Activated gamma-delta T cell (primary cell): ENCODE data around the gene NCOA7.
A peak's percentile ranks its signal among the peaks of the same experiment; 100 is the strongest.
"Not testable (repeated sequence)": the region's sequence is repeated elsewhere in the genome, so short reads cannot be mapped to it uniquely, and the experiment has no call there.

Experiments used
- DNase-seq: peaks from one replicate; lab custom pipeline; 2025; lab: John Stamatoyannopoulos, UW

NCOA7 gene

GRCh38 chr6:125754566-125754965 is 36.2 kb upstream of the NCOA7 start:
- no peak for DNase-seq

- no peak for DNase-seq
Measured at GRCh38 chr6:125759184-125759902, 31.4 kb upstream of the NCOA7 start.

DNA sequence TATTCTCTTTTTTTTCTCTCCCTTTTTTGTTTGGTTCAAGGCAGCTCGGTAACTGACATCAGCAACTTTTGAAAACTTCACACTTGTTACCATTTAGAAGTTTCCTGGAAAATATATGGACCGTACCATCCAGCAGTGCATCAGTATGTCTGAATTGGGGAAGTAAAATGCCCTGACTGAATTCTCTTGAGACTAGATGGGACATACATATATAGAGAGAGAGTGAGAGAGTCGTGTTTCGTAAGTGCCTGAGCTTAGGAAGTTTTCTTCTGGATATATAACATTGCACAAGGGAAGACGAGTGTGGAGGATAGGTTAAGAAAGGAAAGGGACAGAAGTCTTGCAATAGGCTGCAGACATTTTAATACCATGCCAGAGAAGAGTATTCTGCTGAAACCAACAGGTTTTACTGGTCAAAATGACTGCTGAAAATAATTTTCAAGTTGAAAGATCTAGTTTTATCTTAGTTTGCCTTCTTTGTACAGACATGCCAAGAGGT is 30.8 kb upstream of the NCOA7 start:
- DNase-seq, result no peak

GRCh38 chr6:125764121-125764671 is 26.6 kb upstream of the NCOA7 start:
- DNase-seq, result no peak

GRCh38 chr6:125765944-125766343 is 24.8 kb upstream of the NCOA7 start:
- DNase-seq, result no peak

DNA sequence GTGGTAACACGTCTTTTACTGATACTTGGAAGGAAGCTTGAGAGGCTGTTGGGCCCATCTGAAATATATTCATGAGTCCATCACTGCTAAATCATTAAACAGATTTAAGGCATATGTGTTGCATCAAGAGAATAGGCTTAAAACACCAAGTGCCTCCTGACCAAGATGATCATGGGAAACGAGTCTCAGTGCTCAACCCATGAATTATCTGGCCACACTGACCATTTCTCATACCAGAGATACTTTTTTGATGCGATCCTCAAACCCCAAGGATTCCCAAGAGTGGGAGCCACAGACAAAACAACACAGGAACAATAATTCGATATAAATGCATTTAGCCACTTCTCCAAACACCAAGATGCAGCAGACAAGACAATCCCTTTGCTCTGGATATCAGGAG is 24.1 kb upstream of the NCOA7 start:
- DNase-seq, result no peak

- DNase-seq, result no peak
Measured at GRCh38 chr6:125769147-125769783, 21.5 kb upstream of the NCOA7 start.

DNA sequence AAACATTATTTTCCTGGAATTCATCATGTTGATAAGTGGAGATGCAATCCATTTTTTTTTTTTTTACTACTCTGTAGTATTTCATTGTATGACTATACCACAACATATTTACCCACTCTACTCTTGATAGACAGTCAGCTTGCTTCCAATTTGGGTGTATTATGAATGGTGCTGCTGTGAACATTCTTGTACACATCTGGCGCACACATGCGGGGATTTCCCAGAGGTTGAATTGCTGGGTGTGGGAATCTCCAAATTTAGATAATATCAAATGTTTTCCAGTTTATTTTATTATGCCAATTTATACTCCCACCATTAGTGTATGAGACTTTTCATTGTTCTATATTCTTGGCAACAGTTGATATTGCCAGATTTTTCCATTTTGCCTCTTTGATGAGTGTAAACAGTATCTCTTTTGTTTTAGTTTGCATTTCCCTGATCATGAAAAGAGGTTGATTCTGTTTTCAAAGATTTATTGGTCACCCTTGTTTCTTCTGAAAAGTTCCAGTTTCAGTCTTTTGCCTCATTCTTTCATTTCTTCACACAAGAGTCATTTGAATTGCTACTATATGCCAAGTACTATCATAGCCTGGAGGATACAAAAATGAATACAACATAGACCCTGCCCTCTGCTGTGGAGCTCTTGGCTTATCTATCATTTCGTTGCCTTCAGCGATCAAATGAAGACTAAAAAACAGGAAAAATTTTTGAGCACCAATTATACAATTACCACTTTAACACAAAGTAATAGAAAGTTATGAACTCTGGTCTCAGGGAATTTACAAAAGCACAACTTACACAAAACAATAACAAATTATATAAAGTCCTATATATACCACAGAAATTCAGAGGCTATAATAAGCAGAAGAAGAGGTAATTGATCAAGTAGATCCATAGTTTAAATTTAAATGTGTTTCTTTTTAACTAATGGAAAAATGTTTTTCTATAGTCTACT is 17.1 kb upstream of the NCOA7 start:
- no peak for DNase-seq

DNA sequence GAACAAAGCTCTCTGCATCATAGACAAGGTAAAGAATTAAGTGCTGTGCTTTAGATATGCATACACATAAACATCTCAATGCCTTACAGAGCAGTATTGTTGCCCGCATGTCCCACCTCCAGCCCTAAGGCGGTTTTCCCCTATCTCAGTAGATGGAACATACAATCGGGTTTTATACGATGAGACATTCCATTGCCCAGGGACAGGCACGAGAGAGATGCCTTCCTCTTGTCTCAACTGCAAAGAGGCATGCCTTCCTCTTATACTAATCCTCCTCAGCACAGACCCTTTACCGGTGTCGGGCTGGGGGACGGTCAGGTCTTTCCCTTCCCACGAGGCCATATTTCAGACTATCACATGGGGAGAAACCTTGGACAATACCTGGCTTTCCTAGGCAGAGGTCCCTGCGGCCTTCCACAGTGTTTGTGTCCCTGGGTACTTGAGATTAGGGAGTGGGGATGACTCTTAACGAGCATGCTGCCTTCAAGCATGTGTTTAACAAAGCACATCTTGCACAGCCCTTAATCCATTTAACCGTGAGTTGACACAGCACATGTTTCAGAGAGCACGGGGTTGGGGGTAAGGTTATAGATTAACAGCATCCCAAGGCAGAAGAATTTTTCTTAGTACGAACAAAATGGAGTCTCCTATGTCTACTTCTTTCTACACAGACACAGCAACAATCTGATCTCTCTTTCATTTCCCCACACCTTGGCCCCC is 14.5 kb upstream of the NCOA7 start:
- DNase-seq, result not testable (repeated sequence)

GRCh38 chr6:125779924-125780539 is 10.7 kb upstream of the NCOA7 start:
- DNase-seq, result peak; percentile 62

DNA sequence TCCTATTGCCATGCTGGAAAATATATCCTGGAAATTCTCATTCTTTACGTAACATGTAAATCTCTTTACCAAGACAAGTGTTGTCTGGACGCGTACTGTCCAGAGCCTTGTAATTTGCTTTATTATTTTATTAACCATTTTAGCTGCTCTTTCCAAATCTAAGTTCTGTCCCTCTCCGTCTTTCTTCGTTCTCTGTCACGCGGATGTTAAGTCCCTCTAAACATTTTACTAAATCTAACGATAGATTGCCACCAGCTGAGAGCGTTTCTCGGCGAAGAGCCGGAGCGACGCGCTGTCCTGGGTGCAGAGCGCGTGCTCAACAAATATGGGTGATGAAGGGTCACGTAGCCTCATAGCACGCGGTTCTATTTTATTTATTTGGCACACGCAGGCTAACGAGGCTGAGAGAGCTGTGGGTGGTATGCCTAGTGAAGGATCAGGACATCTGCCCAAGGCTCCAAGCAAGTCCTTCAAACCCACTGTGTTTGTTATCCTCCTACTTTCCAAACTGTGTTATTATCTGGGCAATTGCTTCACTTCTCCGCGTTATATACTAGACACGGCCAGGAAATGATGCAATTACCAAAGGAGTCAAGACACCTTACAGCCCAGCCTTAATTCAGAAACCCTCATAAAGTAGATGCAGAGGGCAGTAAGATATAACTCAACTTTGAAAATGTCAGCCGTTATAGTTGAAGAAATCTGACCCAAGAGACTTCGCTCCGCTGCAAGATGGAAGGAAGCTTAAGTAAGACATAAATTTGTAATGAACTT is 10.0 kb upstream of the NCOA7 start:
- DNase-seq, result no peak

- no peak for DNase-seq
Measured at GRCh38 chr6:125781314-125781868, 9.4 kb upstream of the NCOA7 start.

DNA sequence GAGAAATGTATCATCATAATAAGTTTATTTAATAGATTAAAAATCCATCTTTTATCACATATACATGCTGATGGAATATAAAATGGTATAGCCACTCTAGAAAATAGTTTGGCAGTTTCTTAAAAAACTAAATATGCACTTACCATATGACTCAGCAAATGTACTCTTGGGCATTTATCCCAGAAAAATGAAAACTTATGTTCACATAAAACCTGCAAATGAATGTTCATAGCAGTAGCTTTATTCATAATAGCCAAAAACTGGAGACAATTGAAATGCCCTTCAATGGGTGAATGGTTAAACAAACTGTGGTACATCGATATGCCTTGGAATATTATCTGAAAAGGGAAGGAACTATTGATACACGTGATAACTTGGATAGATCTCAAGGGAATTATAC is 6.4 kb upstream of the NCOA7 start:
- DNase-seq, result no peak

DNA sequence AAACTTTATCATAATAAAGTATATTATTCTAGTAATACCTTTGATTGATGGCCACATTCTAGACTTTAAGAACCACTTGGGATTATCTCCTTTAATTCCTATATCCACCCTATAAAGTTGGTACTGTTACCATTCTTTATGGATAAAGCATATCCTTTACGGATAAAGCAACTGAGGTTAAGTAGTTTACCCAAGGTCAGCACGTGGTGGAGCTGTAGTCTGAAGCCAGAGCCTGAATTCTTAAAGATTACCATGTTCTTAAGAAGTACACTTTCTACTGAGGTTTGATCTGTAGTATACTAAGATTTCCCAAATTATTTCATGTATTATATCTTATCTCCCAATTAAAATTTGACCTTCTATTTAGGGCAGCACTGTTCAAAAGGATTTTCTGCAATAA is 3.0 kb upstream of the NCOA7 start:
- DNase-seq, result no peak

DNA sequence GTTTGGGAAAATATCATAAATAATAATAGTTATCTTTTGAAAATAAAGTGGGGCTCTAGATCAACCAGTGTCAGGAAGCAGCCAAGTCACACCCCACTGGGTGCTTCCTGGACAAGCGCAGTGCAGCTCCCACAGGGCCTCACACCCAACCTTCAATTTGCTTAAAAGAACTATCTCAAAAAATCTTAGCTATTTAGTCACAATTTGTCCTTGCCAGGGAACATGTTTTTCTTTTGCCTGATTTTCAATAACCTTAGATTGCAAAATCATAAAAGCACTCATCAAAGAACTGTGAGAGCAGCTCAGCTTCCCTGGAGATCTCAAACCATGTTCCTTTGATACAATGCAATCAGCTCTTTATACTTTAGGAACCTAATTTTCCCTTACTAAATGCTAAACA is 1.6 kb upstream of the NCOA7 start:
- no peak for DNase-seq

GRCh38 chr6:125789576-125790357 is 993 bp upstream of the NCOA7 start:
- DNase-seq, result no peak

- DNase-seq, result no peak
Measured at GRCh38 chr6:125791151-125791819, 525 bp downstream of the NCOA7 start.

DNA sequence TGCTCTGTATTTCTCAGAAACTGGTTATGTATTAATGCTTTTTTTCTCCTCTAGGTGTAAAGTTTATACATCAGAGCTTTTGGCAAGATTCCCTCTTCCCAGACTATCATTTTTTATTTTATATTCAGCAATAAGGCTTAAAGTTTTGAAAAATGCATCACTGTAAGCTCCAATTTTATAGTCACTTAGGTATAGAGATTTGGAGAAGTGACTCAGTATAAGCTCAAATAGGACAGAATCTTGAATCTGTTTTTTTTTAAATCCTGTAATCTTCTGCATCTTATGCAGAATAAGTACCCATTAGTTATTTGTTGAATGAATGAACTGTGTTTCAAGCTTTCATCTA is 1.0 kb downstream of the NCOA7 start:
- DNase-seq, result no peak

GRCh38 chr6:125792172-125792571 is 1.4 kb downstream of the NCOA7 start:
- DNase-seq, result no peak
